Memory B cell (primary cell): Measurements from ENCODE around the gene ST8SIA1.

Experiments
- ATAC-seq: fragments of 150-1000 bp; cut with Tn5 transposase; 2 replicates; pipeline ENCODE4 v1.10.0; 2021; ENCODE audit warnings: low read depth, mild to moderate bottlenecking, moderate library complexity
- DNase-seq, 2 donors: peaks; one replicate each; pipeline ENCODE4 v3.0.0; 2022; ENCODE audit warnings: low spot score in 2 of 2
- H3K27ac Mint-ChIP-seq: one replicate; pipeline ENCODE4 v1.8.0; 2022; ENCODE audit warnings: mild to moderate bottlenecking, moderate library complexity, mixed read lengths
- H3K27me3 Mint-ChIP-seq: one replicate; pipeline ENCODE4 v1.8.0; 2022; ENCODE audit warnings: mixed read lengths
- H3K36me3 Mint-ChIP-seq: one replicate; pipeline ENCODE4 v1.8.0; 2022; ENCODE audit warnings: mild to moderate bottlenecking, mixed read lengths
- H3K4me1 Mint-ChIP-seq: one replicate; pipeline ENCODE4 v1.8.0; 2022; ENCODE audit warnings: mixed read lengths
- H3K4me3 Mint-ChIP-seq: one replicate; pipeline ENCODE4 v1.8.0; 2022; ENCODE audit warnings: mild to moderate bottlenecking, moderate library complexity, mixed read lengths
- H3K9me3 Mint-ChIP-seq: one replicate; pipeline ENCODE4 v1.8.0; 2022; ENCODE audit warnings: mixed read lengths

ST8SIA1 gene

DNA sequence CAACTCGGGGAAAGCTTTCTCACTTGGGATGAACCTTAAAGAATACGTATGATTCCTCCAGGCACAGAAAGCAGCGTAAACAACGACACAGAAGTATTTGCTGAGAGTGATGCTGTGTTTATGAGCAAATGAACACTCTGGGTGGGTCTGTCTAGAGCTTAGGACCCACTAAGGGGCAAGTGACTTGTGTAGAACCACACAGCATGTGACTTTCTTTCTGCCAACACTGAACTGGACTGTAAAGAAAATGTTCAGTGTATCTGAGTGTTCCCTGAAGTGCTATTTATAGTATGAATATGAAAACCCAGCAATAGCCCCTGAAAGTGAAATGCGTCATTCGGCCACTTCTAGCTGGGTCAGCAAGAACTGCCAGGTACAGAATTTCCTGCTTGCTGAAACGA lies 78.5 kb downstream of the ST8SIA1 start:
- no peak overlapping the region for H3K4me3 Mint-ChIP-seq
- H3K4me1 Mint-ChIP-seq, result no peaks in the 10 kb centered on the region
- no peak overlapping the region for H3K27ac Mint-ChIP-seq
- no peaks in the 10 kb centered on the region for H3K36me3 Mint-ChIP-seq
- H3K9me3 Mint-ChIP-seq, result no peaks in the 10 kb centered on the region
- no peak for ATAC-seq
- no peak for DNase-seq
- H3K27me3 Mint-ChIP-seq, result no peaks in the 10 kb centered on the region

DNA sequence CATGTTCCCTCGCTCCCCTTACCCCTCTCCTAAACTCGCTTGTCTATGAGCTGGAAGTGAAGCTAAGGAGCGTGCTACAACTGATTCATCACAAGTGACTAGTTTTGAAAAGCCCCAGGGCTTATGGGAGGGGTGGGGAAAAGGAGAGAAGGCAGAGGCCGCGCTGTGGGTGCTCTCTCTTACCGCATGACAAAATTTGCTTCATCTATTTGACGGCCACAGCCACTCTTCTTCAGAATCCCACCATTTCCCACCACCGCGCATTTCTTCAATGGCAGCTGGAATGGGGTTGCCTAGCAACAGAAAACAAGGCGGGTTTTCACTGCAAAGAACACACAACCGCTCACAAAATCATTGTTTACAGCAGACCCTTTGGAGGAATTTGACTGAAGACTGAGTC lies 79.4 kb downstream of the ST8SIA1 start:
- Mint-ChIP-seq H3K36me3 (no peaks in the 10 kb centered on the region), H3K4me3 (no peak overlapping the region), H3K4me1 (no peaks in the 10 kb centered on the region), H3K27ac (no peak overlapping the region), H3K9me3 (no peaks in the 10 kb centered on the region), H3K27me3 (no peaks in the 10 kb centered on the region)
- no peak for DNase-seq
- ATAC-seq, result no peak

DNA sequence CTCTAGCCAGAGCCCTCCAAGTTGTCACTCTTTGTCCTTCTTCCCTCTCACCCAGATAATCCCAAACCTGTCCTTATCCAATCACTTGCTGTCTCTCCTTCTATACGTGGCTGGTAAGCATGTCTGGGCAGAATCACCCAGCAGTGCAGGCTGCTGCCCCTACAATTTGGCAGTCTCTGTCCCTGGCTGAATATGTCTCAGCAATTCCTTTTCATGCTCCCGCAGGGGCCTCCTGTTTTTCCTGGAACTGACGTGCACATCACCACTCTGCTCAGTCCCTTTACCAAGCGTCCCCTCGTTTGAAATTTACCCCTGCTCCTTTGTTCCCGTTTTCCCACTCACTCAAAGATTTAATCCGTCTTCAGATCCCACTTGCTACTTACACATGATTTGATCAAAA lies 80.0 kb downstream of the ST8SIA1 start:
- H3K4me1 Mint-ChIP-seq, result no peaks in the 10 kb centered on the region
- no peak for ATAC-seq
- DNase-seq, result no peak
- no peaks in the 10 kb centered on the region for H3K9me3 Mint-ChIP-seq
- H3K36me3 Mint-ChIP-seq, result no peaks in the 10 kb centered on the region
- H3K4me3 Mint-ChIP-seq, result no peak overlapping the region
- H3K27ac Mint-ChIP-seq, result no peak overlapping the region
- no peaks in the 10 kb centered on the region for H3K27me3 Mint-ChIP-seq

DNA sequence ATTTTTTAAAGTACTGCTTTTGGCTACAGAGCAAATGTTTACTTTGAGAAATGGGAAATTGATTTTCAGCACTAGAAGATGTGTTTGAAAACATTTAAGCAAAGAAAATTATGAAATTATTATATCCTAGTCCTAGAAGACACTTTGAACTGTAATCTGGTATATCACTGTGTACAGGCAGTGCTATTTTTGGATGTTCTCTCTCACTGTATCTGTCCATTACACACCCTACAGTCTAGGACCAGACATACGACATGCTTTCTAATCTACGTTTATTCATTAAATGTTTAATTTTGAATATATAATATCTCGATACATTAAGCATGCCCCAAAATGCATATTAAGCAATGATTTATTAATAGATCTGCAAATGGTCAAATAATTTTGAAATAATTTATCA lies 82.5 kb downstream of the ST8SIA1 start:
- H3K9me3 Mint-ChIP-seq, result no peaks in the 10 kb centered on the region
- no peaks in the 10 kb centered on the region for H3K36me3 Mint-ChIP-seq
- ATAC-seq (no peak), DNase-seq (no peak)
- H3K4me3 Mint-ChIP-seq, result no peak overlapping the region
- H3K4me1 Mint-ChIP-seq, result no peaks in the 10 kb centered on the region
- peaks cover under 1% of the 10 kb centered on the region for H3K27me3 Mint-ChIP-seq
- H3K27ac Mint-ChIP-seq, result no peak overlapping the region

DNA sequence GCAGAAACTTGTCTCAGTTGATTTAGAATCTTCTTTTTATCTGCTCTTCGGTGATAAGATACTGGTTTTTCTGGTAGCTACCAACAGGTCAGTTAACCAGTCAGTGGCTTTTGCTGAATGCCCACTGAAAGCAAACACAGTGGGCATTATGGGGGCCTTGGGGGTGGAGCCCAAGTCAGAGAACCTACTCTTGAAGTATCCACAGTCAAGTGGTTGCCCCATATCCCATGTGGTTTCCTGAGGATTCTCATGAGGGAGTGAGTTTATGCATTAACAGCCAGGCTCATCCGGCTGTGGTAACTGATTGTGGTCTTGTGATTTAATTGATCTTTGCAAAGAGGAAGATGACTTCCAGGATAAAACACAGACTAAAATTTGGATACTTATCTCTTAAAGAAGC lies 83.7 kb downstream of the ST8SIA1 start:
- no peak for ATAC-seq
- Mint-ChIP-seq H3K36me3 (no peaks in the 10 kb centered on the region), H3K4me1 (no peaks in the 10 kb centered on the region), H3K27me3 (peaks cover 2% of the 10 kb centered on the region), H3K9me3 (no peaks in the 10 kb centered on the region), H3K4me3 (no peak overlapping the region), H3K27ac (no peak overlapping the region)
- no peak for DNase-seq

DNA sequence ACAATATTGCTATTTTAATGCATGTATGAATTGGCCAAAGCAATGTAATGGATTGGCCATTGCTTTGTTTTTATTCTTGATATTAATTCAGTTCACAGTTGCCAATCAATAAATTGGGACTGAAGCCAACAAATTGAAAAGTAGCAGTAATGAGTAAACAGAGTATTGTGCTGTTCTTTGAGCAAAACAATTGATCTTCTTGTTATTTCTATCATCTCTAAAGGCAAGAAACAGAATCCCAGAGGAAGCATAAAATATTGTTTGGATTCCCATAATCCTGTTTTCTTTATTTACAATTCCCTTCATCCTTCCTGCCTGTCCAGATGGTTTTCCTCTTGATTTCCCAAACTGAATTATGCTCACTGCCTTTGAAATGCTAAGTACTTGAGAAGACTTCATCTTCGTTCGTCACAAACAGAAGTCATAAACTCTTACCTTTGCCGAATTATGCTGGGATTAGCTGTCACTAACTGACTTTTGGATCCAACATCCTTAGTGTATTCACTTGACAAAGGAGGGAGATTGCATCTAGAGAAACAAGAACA lies 85.9 kb downstream of the ST8SIA1 start:
- Mint-ChIP-seq H3K36me3 (no peaks in the 10 kb centered on the region), H3K27me3 (peaks cover 2% of the 10 kb centered on the region), H3K4me1 (no peaks in the 10 kb centered on the region), H3K27ac (no peak overlapping the region), H3K4me3 (no peak overlapping the region), H3K9me3 (no peaks in the 10 kb centered on the region)
- DNase-seq (no peak), ATAC-seq (no peak)

DNA sequence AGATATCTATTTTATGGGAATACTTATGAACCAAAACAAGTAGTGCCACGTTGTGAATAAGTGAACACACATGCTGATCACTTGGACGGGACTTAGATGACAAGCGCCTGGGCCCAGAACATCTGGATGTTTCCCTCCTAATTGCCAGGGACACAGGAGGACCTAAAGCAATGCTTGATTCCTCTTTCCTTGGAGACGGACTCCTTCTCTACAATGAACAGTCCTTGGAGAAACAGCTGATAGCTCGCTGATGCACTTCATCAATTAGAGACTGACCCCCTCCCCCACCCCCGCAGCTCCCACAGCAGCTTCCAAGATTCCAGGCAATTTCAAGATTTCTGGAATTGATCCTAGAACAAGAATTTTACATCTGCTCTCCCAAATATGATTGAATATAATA lies 86.4 kb downstream of the ST8SIA1 start:
- DNase-seq (no peak), ATAC-seq (no peak)
- Mint-ChIP-seq H3K4me3 (no peak overlapping the region), H3K27me3 (peaks cover 2% of the 10 kb centered on the region), H3K9me3 (no peaks in the 10 kb centered on the region), H3K4me1 (no peaks in the 10 kb centered on the region), H3K27ac (no peak overlapping the region), H3K36me3 (no peaks in the 10 kb centered on the region)

DNA sequence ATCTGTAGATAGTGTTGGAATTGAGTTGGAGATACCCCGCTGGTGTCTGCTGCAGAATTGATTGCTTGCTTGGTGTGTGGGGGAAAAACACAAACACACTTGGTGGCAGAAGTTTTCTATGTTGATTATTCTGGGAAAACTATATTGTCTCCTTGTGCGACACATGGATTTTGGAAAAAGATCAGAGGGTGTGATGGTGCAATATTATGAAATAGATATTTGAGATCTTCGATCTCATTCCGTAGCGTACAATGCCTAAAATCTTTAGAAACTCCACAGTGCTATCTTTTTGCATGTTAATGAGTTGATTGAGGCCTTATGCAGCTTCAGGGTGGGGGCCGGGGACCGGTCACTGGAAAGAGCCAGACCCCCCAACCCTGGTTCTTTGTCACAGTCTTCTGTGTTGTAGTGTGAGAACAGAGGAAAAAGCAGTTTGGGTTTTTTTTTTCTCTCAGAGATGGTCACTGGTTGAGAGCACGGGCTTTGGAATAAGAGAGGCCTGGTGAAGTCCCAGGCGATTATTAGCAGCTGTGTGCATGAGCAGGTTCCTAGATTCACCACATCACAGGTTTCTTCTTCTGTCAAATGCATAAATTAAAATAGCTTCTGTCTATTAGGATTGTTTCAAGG lies 88.2 kb downstream of the ST8SIA1 start:
- Mint-ChIP-seq H3K4me1 (no peaks in the 10 kb centered on the region), H3K27ac (no peak overlapping the region), H3K9me3 (no peaks in the 10 kb centered on the region), H3K4me3 (no peak overlapping the region), H3K36me3 (no peaks in the 10 kb centered on the region), H3K27me3 (peaks cover 2% of the 10 kb centered on the region)
- no peak for DNase-seq
- ATAC-seq, result no peak

DNA sequence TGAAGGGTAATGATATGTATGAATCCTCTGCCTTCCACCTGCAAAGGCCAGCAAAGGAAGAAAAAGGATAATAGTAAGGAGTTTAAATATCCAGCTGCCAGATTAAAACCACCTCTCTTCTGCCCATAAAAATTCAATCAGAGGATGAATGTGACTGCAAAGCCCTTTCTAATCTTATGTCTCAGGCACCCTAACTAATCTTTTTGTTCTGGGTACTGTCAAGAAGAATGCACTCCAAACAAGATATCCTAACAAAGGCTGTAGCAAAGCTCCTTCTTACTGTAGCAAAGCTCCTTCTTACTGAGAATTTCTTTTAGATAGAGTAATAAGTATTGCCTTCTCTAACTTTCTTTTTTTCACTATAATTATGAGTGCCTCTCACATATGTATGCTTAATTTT lies 91.8 kb downstream of the ST8SIA1 start:
- Mint-ChIP-seq H3K27me3 (peaks cover 3% of the 10 kb centered on the region), H3K36me3 (no peaks in the 10 kb centered on the region), H3K4me1 (no peaks in the 10 kb centered on the region), H3K9me3 (peaks cover 7% of the 10 kb centered on the region), H3K27ac (no peak overlapping the region), H3K4me3 (no peak overlapping the region)
- ATAC-seq (no peak), DNase-seq (no peak)

DNA sequence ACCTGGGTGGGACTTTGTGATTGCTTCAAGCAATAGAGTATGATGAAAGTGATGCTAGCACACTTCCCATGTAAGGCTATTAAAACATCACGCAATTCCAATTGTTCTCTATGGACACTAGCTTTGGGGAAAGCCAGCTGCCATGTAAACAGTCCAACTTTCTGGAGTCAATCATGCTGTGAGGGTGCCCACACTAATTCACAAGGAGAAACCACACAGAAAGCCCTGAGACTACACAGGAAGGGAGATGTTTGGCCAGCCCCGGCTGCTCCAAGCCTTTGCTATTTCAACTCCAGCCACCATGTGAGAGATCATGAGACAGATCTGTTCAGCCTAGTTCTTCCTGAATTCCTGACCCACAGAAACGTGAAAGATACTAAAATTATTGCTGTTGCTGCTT lies 96.3 kb downstream of the ST8SIA1 start:
- H3K36me3 Mint-ChIP-seq, result no peaks in the 10 kb centered on the region
- ATAC-seq, result no peak
- H3K4me3 Mint-ChIP-seq, result no peak overlapping the region
- H3K4me1 Mint-ChIP-seq, result no peaks in the 10 kb centered on the region
- H3K9me3 Mint-ChIP-seq, result peaks cover 7% of the 10 kb centered on the region
- no peak overlapping the region for H3K27ac Mint-ChIP-seq
- peaks cover 1% of the 10 kb centered on the region for H3K27me3 Mint-ChIP-seq
- no peak for DNase-seq

DNA sequence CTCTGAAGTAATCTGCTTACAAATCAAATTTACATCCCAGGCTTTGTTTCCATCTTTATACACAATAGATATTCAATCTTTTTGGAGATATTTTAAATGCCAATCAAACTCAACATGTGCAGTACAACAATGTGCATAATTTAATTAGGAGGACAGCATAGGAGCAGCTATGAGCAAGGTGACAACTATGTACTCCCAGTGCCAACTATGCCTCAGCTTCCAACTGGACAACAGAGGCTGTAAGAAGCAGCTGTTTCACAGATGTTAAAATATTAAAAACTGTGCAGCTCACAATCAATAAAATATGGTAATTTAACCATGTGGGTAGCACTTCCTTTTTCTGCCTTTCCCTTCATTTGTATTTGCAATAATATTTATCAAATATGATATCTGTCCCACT lies 99.9 kb downstream of the ST8SIA1 start:
- Mint-ChIP-seq H3K4me1 (no peaks in the 10 kb centered on the region), H3K4me3 (no peak overlapping the region), H3K9me3 (peaks cover 7% of the 10 kb centered on the region), H3K27me3 (peaks cover 1% of the 10 kb centered on the region), H3K36me3 (no peaks in the 10 kb centered on the region), H3K27ac (no peak overlapping the region)
- no peak for ATAC-seq
- DNase-seq, result no peak

DNA sequence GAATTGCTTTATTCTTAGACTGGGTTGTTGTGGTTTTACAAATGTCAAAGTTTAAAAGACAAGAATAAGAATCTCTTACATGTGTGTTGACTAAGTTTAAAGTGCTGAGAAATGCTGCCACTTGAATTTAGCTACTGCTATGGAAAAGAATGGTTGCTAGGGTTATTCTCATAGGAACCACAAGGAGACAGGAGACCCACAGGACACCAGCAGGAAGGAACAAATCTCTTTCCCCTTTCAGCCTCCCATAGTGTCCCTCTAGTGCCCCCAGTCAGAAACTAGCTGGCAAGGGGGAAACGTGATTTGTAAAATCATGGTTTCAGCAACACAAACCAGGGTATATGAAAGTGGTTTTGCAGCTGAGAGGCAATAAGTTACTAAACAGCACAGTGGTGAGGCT lies 102.7 kb downstream of the ST8SIA1 start:
- no peak overlapping the region for H3K27ac Mint-ChIP-seq
- peaks cover 5% of the 10 kb centered on the region for H3K27me3 Mint-ChIP-seq
- no peaks in the 10 kb centered on the region for H3K36me3 Mint-ChIP-seq
- no peak for ATAC-seq
- H3K4me1 Mint-ChIP-seq, result no peaks in the 10 kb centered on the region
- no peak overlapping the region for H3K4me3 Mint-ChIP-seq
- H3K9me3 Mint-ChIP-seq, result peaks cover 2% of the 10 kb centered on the region
- no peak for DNase-seq

DNA sequence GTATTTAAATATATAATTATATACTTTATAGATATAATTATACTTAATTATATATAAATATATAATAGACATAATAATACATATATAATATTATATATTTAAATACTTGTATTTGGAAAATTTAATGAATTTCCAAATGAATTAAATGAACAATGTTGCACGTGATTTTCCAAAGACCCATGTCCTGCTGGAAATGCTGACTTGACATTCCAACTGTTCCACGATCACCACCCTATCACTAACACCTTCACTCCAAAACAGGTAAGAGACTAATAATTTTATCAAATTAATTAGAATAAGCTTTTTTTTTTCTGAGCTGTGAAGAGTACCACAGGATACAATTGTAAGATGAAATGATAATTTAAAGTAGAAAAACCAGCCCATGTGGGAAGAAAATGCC lies 103.4 kb downstream of the ST8SIA1 start:
- no peak for ATAC-seq
- Mint-ChIP-seq H3K36me3 (no peaks in the 10 kb centered on the region), H3K4me3 (no peak overlapping the region), H3K4me1 (no peaks in the 10 kb centered on the region), H3K27me3 (peaks cover 5% of the 10 kb centered on the region), H3K27ac (no peak overlapping the region), H3K9me3 (peaks cover 2% of the 10 kb centered on the region)
- DNase-seq, result no peak

DNA sequence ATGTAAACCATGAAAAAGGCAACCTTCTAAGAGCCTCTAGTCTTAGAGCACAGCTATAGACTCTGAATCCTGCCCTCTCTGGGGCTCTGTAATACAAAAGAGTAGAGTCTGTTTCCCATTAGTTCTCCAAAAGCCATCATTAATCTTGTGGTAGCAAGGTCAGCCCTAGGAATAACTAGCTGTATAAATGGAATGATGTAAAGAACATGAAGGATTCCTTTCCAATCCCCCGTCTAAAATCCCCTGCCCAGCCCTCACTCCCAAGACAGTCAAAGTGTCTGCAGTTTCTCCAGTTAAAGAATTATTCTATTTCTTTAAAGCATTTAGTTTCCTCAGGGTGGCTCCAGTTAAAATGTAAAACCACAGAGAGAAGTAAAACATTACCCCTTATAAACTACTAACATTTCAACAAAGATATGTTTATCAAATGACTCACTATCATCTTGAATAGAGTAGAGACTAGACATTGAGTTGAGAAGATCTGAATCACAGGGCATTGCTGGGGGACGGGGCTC lies 104.2 kb downstream of the ST8SIA1 start:
- Mint-ChIP-seq H3K36me3 (no peaks in the 10 kb centered on the region), H3K27me3 (peaks cover 5% of the 10 kb centered on the region), H3K27ac (no peak overlapping the region), H3K9me3 (peaks cover 2% of the 10 kb centered on the region), H3K4me3 (no peak overlapping the region), H3K4me1 (no peaks in the 10 kb centered on the region)
- DNase-seq, result no peak
- no peak for ATAC-seq

DNA sequence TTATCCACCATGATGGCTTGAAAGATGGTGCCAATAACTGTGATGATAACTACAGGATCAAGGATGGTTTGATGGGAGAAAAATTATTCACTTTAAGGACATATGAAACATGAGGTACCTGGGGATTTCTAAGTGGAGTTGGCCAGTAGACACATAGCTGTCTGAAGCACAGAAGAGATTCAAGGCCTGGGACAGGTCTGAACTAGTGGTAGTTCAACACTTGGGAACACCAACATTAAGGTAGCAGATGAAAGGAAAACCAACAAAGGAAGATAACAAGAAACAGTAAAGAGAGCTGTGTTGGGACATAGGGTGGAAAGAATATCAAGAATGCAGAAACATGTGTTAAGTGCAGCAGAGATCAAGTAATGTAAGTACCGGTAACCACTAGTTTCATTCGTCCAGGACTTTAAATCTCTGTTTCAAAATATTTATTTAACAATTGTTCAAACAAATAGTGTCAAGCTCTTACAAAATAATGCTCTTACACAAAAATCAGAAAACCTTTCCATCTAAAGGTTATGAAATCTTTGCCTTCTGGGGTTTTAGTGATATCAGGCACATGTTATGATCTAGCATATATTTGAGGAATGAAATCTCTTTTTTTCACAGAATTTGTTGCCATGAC lies 104.7 kb downstream of the ST8SIA1 start:
- Mint-ChIP-seq H3K27me3 (peaks cover 5% of the 10 kb centered on the region), H3K4me3 (no peak overlapping the region), H3K27ac (no peak overlapping the region), H3K9me3 (peaks cover 2% of the 10 kb centered on the region), H3K4me1 (no peaks in the 10 kb centered on the region), H3K36me3 (no peaks in the 10 kb centered on the region)
- DNase-seq (no peak), ATAC-seq (no peak)
